ENCODE measurements around the gene CFAP20.
"Not testable (repeated sequence)": the region's sequence is repeated elsewhere in the genome, so short reads cannot be mapped to it uniquely, and the experiment has no call there.

Gene CFAP20

DNA sequence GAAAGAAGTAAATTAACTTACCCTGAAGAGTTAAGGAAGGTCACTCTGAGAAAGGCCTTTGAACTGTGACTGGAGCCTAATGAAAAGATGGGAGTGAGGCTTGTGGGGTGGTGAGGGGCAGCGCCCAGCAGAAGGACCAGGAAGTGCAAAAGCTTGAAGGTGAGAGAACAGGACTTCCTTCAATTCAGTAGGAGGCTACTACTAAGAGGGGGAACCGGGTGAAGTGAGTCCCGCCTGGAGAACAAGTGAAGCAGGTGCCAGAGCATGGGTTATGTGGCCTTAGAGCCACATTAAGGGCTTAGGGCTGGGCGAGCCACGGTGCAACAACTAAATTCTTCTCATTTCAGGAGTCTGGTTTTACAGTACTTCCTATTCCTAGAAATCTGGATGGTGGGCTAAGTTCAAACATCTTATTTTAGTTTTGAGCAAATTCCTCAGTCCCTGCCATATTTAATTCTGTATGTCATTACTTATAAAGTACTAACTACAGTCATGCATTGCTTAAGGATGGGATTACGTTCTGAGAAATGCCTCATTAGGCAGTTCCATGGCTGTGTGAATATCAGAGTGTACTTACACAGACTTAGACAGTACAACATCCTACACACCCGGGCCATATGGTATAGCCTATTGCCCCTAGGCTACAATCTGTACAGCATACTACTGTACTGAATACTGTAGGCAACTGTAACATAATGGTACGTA, 5.1 kb downstream of the CFAP20 start:
- no peak for DNase-seq

DNA sequence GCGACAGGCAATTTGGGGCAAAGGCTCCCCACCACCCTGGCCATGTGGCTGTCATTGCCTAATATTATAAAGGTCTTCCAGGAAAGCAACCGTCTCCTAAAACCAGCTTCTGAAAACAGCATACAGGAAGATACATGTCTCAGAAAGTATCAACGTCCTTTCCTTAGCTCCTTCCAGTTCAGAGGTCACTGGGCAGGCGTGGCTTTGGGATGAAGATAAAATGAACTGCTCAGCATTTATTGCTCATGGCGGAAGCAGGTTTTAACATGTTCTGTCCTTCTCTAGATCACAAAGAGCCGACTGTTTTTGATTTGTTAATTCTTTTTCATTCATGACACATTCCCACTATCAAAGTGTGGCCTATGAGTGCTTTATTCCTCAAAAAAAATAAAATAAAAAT, 8.0 kb downstream of the CFAP20 start:
- DNase-seq = no peak

DNA sequence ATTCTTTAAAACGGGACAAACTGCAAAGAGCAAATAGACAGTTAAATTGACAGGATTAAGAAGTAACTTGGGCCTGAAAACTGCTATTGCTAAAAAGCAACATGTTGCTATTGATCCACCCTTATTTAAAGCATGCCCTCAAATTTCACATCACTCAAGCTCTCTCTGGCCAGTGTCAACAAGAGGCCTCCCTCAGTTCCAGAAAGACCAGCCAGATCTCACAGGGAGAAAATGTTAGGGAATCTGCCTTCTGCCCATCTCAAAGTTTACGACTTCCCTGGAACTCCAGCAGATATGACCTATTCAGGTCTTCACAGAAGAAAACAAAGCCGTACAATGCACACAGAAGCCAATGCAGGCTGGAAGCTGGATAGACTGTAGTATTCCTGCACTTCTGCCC, 8.9 kb downstream of the CFAP20 start:
- DNase-seq = no peak

DNA sequence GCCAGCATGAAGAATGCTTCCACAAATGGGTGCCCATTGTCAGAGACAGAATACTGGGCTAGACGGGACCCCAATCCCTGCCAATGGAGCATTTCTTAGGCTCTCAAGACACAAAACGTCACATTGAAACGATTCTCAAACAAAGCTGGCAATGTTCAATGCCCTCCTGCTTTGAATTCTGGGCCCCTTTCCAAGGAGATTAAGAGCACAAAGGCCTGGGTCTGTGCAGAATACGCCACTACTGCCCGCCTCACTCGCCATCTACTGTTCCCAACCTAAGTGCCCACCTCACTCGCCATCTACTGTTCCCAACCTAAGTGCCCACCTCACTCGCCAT, 9.7 kb downstream of the CFAP20 start:
- DNase-seq = no peak

DNA sequence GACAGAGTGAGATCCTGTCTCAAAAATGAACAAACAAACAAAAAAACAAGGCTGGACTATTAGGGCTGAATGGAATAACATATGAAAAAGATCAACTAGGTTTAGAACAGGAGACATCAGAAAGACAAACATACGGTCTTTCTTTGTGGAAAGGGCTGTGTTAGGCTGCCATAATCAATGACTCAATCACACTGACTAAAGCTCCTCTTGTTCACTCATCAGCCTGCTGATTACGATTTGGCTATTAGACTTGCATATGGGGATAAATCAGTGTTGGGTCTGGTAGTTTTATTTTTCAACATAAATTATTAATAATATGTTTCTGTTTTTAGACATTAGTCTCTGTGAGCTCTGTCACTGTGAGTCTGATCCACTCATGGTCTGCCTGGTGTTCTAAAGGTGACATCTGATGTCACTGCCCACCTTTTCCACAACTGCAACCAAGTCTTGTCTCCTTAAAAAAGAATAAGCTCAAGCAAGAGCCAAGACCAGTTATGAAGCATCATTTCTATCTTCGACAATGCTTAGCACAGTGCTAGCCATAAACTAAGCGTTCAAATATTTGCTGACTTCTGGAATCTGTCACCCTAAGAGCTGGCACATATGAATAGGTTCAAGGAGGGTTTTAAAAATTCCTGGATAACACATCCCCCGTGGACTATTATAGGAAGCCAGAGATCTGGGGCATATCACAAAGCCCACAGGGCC, 10.2 kb downstream of the CFAP20 start:
- no peak for DNase-seq

DNA sequence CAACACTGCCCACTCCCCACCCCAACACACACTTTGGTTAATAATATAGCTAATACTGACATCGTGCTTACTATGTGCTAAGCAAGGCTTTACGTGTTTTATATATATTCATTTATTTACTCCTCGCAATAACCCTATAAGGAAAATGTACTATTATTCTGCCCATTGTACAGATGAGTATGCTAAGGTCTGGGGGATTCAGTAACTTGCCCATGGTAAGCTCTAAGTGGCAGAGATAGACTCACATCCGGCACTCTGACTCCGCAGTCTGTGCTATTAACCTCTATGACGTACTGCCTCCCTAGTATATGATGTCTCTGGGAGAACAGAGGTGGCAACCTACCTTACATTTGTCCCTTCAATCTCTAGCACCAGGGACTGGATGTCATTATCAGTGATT, 12.7 kb downstream of the CFAP20 start:
- DNase-seq = no peak

DNA sequence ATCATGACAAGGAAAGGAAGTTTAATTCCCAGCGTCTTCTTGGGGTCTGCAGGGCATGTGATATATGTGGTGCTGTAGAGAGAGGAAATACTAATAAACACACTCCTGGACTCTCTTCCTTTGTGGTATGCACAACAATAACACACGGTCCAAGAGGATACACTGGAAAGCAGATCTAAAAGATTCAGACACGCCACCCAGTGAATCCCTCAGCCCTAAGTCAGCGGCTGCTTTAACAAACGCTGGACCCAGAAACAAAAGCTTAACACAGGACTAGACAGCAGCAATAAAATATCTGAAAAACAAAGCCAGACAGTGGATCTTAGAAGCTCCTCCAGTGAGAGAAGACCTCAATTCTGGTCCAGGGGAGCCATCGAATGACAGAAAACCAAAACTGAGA, 13.1 kb downstream of the CFAP20 start:
- no peak for DNase-seq

DNA sequence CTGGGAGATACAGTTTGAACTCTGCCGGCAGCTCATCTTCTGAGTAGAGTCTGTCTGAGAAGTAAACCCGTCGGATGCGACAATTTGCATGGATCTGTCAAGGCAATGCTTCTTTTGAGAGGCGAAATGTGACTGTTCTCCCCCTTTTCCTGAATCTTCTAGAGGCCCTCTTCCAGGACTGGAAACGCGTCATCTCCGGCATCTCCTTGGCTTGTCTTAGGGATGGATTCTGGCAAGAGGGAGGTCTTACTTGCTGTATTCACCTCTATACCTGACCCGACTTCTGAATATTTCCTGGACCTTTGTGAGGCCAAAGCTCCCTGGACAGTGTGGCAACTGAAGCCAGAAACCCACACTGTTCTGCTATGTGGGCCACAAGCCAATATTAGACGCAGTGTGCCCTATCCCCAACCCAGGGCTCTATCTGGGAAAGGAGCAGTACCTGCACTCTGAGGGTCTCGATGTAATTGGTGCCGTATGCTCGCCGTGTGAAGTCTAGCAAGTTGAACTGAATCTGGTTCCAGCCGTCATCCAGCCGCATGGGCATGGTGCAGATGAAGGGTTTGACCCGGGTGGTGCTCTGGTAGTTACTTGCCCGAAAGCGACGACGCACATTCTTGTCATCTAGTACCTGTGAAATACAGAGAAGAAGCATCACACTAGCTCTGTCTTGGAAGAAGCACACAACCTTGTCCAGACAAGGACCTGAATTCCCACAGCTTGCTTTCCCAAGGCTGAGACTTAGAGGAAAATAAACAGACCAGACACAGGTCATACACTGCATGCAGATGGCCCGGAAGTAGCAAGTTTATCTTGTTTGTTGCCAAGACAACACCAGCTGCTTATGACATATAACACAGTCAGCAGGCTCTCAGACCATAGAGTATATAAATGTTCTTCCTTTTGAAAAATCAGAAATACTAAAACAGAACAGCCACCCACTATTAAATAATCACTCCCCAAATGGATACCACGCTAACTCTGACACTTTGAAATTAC, 14.1 kb downstream of the CFAP20 start:
- no peak for DNase-seq

DNA sequence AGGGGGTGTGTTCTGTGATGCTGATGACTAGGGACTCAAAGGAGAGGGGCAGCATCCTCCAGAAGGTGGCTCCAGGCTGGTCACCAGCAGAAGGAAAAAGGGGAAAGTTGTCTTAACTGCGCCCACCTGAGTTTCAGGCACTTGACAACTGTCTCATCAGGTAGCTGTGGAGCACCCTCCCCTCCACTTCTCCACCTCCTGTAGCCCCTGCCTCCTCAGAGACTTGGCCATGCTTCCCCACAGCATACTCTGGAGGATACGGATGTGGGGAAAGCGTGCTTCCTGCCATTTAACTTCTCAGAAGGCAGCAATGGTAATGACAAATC, 17.9 kb downstream of the CFAP20 start:
- DNase-seq = no peak

DNA sequence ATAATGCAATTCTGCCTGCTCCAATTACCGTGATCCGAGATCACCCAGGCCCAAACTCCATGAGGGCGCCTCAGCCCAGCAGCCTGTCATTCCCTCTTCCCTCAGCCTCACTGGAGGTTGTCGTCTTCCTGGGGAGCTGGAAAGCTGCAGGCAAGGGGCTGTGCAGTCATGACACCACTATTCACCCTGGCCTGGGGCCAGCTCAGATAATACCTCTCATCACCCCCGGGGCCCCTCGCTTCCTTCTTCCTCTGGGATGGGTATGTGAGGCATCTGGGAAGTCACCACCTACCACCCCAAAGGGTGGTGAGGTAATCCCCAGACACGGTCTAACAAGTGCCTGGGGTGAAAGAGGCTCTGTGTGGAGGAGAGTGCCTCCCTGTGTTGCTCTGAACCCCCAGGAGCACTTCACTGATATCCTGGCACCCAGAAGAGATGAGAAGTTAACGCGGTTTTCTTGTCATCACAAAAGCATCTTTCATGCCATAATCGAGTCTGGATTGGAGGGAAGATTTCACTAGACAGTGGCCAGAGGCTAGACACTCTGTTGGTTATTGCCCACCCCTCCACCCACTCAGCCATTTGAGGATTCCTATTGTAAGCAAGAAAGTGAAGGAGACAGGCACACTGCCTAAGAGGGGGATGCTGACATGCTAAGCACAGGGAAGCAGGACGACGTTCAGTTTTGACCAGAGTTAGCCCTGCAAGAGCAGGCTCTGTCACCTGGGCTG, 18.4 kb downstream of the CFAP20 start:
- no peak for DNase-seq

DNA sequence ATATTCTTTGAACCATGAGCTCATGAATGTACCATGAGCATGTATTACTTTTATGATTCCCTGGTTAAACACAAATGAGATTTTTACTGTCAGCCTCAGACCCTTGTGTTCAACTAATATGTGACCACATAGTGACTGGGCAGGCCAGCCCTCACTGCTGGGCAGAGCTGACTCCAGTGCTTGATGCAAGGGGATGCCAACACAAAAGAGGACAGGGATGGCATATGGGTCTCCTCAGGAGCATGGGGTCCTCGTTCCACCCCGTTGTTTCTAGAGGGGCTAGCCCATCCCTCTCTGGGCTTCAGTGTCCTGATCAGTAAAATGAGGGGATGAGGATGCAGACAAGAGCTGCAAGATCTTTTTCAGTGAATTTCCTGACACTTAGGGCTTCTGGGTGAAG, 19.3 kb downstream of the CFAP20 start:
- DNase-seq = no peak

DNA sequence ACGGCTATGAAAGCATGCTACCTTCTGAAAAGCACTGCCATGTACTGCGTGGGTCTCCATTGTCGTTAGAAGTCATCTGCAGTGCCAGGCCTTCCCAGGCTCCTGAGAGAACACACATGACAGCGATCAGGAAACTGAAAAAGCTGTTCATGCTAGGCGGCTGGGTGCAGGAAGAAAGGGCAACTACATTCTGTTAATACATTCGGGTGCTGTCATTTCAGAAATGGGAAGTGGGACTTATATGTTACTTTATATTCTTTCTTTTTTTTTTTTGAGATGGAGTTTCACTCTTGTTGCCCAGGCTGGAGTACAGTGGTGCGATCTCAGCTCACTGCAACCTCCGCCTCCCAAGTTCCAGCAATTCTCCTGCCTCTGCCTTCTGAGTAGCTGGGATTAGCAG, 19.9 kb downstream of the CFAP20 start:
- no peak for DNase-seq

DNA sequence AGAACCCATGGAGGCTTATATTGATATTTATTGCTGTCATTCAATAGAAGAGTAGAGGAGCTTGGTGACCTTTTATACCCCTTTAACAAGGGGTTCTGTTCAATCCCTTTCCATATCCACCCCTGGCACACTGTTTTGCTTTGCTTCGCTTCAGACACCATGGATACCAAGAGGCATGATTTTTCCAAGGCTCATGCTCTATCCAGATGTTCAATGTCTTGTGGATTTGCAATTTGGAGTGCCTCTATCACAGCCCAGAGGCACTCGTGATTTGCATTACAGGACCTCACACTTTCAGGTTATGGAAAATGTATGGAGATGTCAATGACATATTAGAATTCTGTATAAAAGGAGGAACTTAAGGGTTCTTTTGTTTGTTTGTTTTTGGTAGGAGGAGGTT, 21.5 kb downstream of the CFAP20 start:
- DNase-seq = no peak

DNA sequence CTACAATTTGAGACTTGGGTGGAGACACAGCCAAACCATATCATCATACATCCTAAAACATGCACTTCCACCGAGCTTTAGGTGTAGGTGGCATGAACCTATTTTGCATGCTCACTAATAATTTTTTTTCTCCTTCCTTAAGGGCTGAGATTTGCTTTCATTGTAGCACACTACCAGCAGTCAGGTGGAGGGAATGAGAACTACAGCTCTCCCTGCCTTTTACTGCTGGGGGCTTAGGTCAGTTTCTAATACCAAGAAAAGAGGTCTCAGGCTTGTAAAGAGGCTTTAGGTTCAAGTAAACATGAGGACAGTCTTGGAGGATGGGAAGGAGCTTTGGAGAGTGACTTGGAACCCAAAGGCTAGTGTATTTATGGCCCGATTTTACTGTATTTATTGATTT, 22.0 kb downstream of the CFAP20 start:
- DNase-seq = no peak

DNA sequence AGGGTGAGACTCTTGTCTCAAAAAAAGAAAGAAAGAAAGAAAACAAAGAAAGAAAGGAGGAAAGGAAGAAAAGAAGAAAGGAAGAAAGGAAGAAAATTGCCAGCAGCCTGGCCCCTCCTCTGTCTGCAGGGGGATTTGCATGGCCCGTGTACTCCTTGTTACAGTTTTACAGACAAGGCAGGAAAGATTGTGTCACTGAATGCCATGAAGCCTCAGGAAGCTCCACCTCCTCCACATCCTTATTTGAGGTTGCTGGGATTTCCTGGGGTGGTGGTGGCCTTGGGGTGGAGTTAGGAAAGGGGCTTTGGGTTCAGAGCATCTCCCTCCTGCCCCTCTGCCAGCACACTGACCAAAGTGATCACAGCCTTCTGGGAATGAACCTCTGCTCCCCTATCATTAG, 23.6 kb downstream of the CFAP20 start:
- DNase-seq = no peak

DNA sequence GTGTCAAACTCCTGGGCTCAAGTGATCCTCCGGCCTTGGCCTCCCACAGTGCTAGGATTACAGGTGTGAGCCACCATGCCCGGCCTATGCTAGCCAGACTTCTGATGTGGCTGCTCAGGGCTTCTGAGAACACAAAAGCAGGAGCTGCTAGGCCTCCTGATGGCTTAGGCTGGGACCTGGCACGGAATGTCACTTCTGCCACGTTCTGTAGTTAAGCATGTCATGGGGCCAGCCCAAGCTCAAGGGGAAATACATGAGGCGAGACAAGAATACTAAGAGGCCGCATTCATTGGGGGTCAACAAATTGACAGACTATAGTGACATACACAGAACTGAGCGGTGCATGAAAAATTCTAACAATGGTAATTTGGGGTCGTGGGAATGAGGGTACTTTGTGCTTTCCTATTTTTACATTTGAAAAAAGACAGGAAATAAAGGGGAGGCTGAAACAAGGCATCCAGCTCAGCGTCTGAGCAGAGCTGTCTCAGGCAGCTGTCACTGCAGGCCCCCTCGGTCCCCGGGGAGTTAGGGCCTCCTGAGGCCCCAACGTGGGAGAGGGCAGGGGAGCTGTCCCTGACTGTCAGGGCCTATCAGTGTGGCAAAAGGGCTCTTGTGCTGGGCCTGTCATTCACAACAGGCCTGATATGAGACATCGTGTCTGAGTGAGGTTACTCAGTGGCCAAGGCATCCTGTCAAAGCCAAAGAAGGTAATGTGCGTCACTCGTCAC, 26.4 kb downstream of the CFAP20 start:
- no peak for DNase-seq

DNA sequence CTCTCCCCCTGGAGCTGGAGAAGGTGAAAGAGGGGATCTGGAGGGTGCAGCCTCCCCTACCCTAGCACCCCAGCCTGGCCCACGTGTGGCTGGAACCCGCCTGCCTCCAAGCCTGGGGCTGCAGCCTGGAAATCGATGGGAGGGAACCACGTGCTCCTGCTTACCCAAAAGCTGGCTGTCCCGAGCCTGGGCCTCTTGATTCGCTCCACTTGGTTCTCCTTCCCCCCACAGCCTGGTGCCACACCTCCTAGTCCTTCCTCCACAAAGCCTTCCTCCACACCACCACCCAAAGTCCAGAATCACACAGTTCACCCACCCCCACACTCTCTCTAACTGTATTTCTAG, 29.3 kb downstream of the CFAP20 start:
- no peak for DNase-seq

DNA sequence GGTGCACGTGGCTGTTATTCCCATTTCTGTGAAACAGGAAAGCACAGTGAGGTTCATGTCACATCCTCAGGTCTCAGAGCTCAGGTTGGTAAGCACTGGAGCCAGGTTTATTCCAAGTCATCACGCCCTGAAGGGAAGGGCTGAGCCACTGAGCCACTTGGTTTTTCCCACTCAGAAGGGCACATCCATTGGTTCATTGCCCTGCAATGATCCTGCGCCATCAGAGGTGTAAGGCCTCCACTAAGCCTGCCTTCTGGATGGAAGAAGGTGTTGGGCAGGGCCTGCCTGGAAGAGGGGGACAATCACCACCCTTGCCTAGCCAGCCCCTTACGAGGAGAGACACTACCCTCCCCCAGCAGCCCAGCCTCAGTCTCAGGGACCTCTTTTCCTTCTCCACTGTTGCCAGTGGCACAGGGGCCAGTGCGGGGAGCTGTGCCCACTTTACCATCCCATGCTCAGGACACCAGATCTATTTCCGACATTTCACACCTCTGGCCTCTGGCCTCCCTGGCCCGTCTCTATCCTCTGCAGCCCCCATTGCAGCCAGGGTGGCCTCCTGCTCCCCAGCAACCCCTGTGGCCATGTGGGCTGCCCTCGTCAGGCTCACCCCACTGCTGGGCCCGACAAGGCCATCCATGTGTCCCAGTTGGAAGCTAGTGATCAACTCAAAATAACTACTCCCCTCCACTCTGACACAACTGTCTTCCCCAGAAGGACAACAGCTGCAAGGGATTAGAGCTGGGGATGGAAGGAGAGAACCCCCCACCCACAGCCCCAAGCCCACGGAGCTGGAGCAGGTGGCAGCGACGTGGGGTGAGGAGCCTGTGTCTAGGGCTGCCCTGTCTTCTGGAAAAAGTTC, 29.9 kb downstream of the CFAP20 start:
- no peak for DNase-seq

DNA sequence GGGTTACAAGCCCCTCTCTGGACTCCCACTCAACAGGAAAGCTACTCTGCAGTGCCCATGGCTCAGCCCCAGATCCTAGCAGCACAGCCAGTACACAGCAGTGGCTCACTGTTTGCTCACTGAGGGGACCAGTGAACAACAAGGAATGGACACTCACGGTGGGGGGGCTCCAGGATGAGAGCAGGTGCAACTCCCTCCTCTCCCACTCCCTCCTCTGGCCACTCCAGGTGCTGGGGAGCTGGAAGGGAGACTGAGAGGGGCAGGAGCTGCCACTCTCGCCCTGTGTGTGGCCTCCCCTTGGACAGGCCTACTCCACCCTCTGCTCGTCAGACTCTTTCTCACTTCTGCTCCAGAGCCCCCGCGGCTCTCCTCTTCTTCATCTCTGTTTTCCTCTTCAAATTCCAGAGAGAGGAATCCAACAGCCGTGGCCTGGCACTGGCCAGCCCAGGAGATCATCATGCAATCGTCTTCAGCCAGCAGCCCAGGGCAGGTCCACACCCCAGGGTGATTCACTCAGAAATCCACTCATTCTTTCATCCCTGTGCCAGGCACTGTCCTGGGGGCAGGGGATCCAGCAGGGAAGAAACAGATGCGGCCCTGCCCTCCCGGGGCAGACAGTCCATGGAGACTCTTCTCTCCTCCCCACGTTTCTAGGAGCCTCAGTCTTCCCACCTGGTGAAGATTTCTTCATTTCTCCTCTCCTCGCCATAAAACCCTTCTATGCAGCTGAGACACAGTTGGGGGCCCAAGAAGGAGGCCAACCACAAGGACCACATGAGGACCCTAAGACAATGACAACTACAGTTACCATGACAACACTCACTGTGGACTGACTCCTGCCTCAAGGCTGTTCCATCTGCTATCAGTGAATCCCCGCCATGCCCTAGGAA, 30.7 kb downstream of the CFAP20 start:
- no peak for DNase-seq

DNA sequence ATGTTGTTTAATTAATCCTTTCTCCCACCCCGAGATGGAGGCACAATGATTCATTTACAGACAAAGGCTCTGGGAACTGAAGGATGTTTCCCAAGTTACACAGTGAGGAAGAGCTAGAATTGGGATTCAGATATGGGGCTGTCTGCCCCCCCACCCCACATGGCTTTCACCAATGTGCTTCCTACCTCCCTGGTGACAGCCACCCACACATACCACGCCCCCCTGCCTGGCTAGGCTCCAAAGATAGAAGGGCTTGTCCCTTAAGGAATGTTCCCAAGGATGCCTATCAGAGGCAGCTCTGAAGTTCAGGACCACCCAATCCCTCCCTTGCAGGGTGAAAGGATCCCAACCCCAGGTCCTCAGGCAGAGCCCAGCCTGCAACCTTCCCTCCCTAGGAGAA, 32.9 kb downstream of the CFAP20 start:
- DNase-seq = no peak

DNA sequence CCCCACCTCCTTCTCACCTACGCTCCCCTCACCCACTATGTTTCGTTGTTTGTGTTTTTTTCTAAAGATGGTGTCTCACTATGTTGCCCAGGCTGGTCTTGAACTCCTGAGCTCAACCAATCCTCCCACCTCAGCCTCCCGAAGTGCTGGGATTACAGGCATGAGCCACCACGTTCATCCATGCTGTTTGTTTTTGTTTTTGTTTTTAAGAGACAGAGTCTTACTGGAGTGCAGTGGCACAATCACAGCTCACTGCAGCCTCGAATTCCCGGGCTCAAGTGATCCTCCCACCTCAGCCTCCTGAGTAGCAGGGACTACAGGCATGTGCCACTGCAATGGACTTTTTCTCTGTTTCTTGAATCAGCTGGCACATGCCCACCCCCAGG, 33.6 kb downstream of the CFAP20 start:
- not testable (repeated sequence) for DNase-seq

Data from stimulated activated CD4-positive, alpha-beta T cell treated with anti-CD3 and anti-CD28 coated beads, Interleukin-4, amount 100 ng/mL, for 24 hours (primary cell).